ENCODE measurements around the gene TMEM250.

TMEM250 gene

GRCh38 chr9:136133191-136133958, 14.7 kb upstream of the TMEM250 start:
- in situ Hi-C loops (cut with MboI; ENCODE audit: low sequenced_read_pairs) = no loop called here

- in situ Hi-C loops (cut with MboI; ENCODE audit: low sequenced_read_pairs) = no loop called here
These were observed 13.9 kb upstream of the TMEM250 start for GRCh38 chr9:136132512-136133050.

- in situ Hi-C loops (cut with MboI; ENCODE audit: low sequenced_read_pairs) = no loop called here
These were observed 13.2 kb upstream of the TMEM250 start for GRCh38 chr9:136131629-136132511.

- in situ Hi-C loops (cut with MboI; ENCODE audit: low sequenced_read_pairs) = no loop called here
These were observed 10.5 kb upstream of the TMEM250 start for GRCh38 chr9:136129176-136129575.

GRCh38 chr9:136128436-136128835, 9.8 kb upstream of the TMEM250 start:
- in situ Hi-C loops (cut with MboI; ENCODE audit: low sequenced_read_pairs) = no loop called here

GRCh38 chr9:136127313-136127712, 8.6 kb upstream of the TMEM250 start:
- in situ Hi-C loops (cut with MboI; ENCODE audit: low sequenced_read_pairs) = no loop called here

- in situ Hi-C loops (cut with MboI; ENCODE audit: low sequenced_read_pairs) = no loop called here
These were observed 6.5 kb upstream of the TMEM250 start for GRCh38 chr9:136124976-136125692.

GRCh38 chr9:136122425-136123383, 4.0 kb upstream of the TMEM250 start:
- in situ Hi-C loops (cut with MboI; ENCODE audit: low sequenced_read_pairs) = no loop called here

GRCh38 chr9:136121801-136122200, 3.1 kb upstream of the TMEM250 start:
- in situ Hi-C loops (cut with MboI; ENCODE audit: low sequenced_read_pairs) = no loop called here

GRCh38 chr9:136120438-136120844, 1.8 kb upstream of the TMEM250 start:
- in situ Hi-C loops (cut with MboI; ENCODE audit: low sequenced_read_pairs) = no loop called here

GRCh38 chr9:136119883-136120393, 1.3 kb upstream of the TMEM250 start:
- in situ Hi-C loops (cut with MboI; ENCODE audit: low sequenced_read_pairs) = no loop called here

- in situ Hi-C loops (cut with MboI; ENCODE audit: low sequenced_read_pairs) = no loop called here
These were observed 597 bp upstream of the TMEM250 start for GRCh38 chr9:136119061-136119882.

GRCh38 chr9:136117916-136118319, 757 bp downstream of the TMEM250 start:
- in situ Hi-C loops (cut with MboI; ENCODE audit: low sequenced_read_pairs) = no loop called here

GRCh38 chr9:136117291-136117915, 1.3 kb downstream of the TMEM250 start:
- in situ Hi-C loops (cut with MboI; ENCODE audit: low sequenced_read_pairs) = no loop called here

GRCh38 chr9:136116360-136117098, 2.1 kb downstream of the TMEM250 start:
- in situ Hi-C loops (cut with MboI; ENCODE audit: low sequenced_read_pairs) = no loop called here

GRCh38 chr9:136115641-136116359, 2.9 kb downstream of the TMEM250 start:
- in situ Hi-C loops (cut with MboI; ENCODE audit: low sequenced_read_pairs) = no loop called here

- in situ Hi-C loops (cut with MboI; ENCODE audit: low sequenced_read_pairs) = no loop called here
These were observed 3.5 kb downstream of the TMEM250 start for GRCh38 chr9:136115206-136115605.
